A549 (cell line): Measurements from ENCODE around the gene TECTB.
"Not testable (repeated sequence)": the region's sequence is repeated elsewhere in the genome, so short reads cannot be mapped to it uniquely, and the experiment has no call there.

ENCODE experiments used
- CHD4 ChIP-seq: fragments of 200-600 bp; sonication (generic); IDR thresholded peaks from 2 replicates; pipeline ENCODE4 v1.6.1; 2016; ENCODE audit warnings: antibody characterized with exemption, mild to moderate bottlenecking, borderline replicate concordance
- HDAC2 ChIP-seq: fragments of 200-600 bp; sonication (generic); IDR thresholded peaks from 2 replicates; pipeline ENCODE4 v1.6.1; 2016
- MAZ ChIP-seq: fragments of 150-350 bp; IDR thresholded peaks from 2 replicates; pipeline ENCODE4 v1.6.1; 2014; ENCODE audit warnings: antibody characterized with exemption, low read depth, low read length, borderline replicate concordance
- RAD21 ChIP-seq, 2 experiments: fragments of >200 bp in 1 of 2; sonication (Bioruptor Twin) in 1 of 2; formaldehyde crosslinking in 1 of 2; IDR thresholded peaks in 1 of 2; conservative IDR thresholded peaks in 1 of 2; 2 replicates in 1 of 2; 3 replicates in 1 of 2; pipeline ENCODE4 v1.6.1; 2012 to 2018; ENCODE audit warnings: inconsistent platforms in 1 of 2
- ZC3H11A ChIP-seq: fragments of 450-650 bp; IDR thresholded peaks from 2 replicates; pipeline ENCODE4 v1.6.1; 2014; ENCODE audit warnings: antibody characterized with exemption, mild to moderate bottlenecking
- TF ChIP-seq, protein P1 (sequence below): fragments of >200 bp; sonication (Bioruptor Twin); formaldehyde crosslinking; IDR thresholded peaks from 3 replicates; pipeline ENCODE4 v1.5.1; 2016

- not testable (repeated sequence) for TF ChIP-seq MAZ; RAD21 (conservative IDR thresholded peaks at IDR 0.05 in 1 of 2, IDR thresholded peaks at IDR 0.05 in 1 of 2); HDAC2; CHD4; ZC3H11A
- TF ChIP-seq, protein P1, sequence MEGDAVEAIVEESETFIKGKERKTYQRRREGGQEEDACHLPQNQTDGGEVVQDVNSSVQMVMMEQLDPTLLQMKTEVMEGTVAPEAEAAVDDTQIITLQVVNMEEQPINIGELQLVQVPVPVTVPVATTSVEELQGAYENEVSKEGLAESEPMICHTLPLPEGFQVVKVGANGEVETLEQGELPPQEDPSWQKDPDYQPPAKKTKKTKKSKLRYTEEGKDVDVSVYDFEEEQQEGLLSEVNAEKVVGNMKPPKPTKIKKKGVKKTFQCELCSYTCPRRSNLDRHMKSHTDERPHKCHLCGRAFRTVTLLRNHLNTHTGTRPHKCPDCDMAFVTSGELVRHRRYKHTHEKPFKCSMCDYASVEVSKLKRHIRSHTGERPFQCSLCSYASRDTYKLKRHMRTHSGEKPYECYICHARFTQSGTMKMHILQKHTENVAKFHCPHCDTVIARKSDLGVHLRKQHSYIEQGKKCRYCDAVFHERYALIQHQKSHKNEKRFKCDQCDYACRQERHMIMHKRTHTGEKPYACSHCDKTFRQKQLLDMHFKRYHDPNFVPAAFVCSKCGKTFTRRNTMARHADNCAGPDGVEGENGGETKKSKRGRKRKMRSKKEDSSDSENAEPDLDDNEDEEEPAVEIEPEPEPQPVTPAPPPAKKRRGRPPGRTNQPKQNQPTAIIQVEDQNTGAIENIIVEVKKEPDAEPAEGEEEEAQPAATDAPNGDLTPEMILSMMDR = not testable (repeated sequence)
These were observed 32.0 kb upstream of the TECTB start for GRCh38 chr10:112251238-112251637.
